OCI-LY7 (cell line): ENCODE results near the gene CIAPIN1. TPM values are rescaled to one million over a fixed set of nuclear protein-coding genes. Genes with fewer than 3 reads are reported as not detected.

Source experiments
- BruUV-seq: library from RNA; stranded (reverse); fragments of 400-500 nt; replicated peaks from 2 replicates; lab custom pipeline; 2021; lab: Mats Ljungman, UMichigan
- CTCF ChIA-PET: fragments of 300-600 bp; sonication (Branson Sonifier 250); formaldehyde crosslinking; loops from one replicate; lab custom pipeline; 2022; ENCODE audit warnings: antibody characterized with exemption; ENCODE audit not compliant: unreplicated experiment; lab: Charles Lee
- POLR2A ChIA-PET: fragments of 300-600 bp; sonication (Branson Sonifier 250); formaldehyde crosslinking; loops from one replicate; lab custom pipeline; 2022; ENCODE audit warnings: antibody characterized with exemption; lab: Charles Lee
- DNase-seq: peaks from one replicate; pipeline ENCODE4 v3.0.0-alpha.2; 2015; ENCODE audit warnings: low spot score
- H2AFZ ChIP-seq: fragments of 200-600 bp; sonication (generic), shearing (Covaris generic); 2 replicates; pipeline ENCODE4 v1.6.1; 2014; ENCODE audit warnings: mild to moderate bottlenecking, antibody characterized with exemption, low read length, moderate library complexity
- H3K27ac ChIP-seq: fragments of 200-600 bp; sonication (generic); 2 replicates; pipeline ENCODE4 v1.5.1; 2014; ENCODE audit warnings: mixed run types, low read depth, mild to moderate bottlenecking, moderate library complexity, low read length, inconsistent platforms; ENCODE audit not compliant: poor library complexity, severe bottlenecking
- H3K36me3 ChIP-seq: fragments of 200-600 bp; sonication (generic); 2 replicates; pipeline ENCODE4 v1.6.1; 2014; ENCODE audit warnings: mild to moderate bottlenecking, antibody characterized with exemption, low read length, moderate library complexity, mixed read lengths; ENCODE audit not compliant: insufficient read depth
- H3K4me1 ChIP-seq: fragments of 200-600 bp; sonication (generic); 2 replicates; pipeline ENCODE4 v1.5.1; 2014; ENCODE audit warnings: mild to moderate bottlenecking, low read length; ENCODE audit not compliant: insufficient read depth, poor library complexity, severe bottlenecking
- H3K4me2 ChIP-seq: fragments of 200-600 bp; sonication (generic); 2 replicates; pipeline ENCODE4 v1.6.1; 2014; ENCODE audit warnings: mild to moderate bottlenecking, low read length
- H3K4me3 ChIP-seq: fragments of 200-600 bp; sonication (generic); 2 replicates; pipeline ENCODE4 v1.5.1; 2014; ENCODE audit warnings: mild to moderate bottlenecking, low read depth, low read length; ENCODE audit not compliant: poor library complexity, severe bottlenecking
- H3K79me2 ChIP-seq: fragments of 200-600 bp; sonication (generic); 2 replicates; pipeline ENCODE4 v1.6.1; 2016; ENCODE audit warnings: low read depth, mild to moderate bottlenecking, low read length, moderate library complexity, mixed read lengths; ENCODE audit not compliant: insufficient read depth
- H3K9me2 ChIP-seq: fragments of 200-600 bp; sonication (generic); 2 replicates; pipeline ENCODE4 v1.6.1; 2016; ENCODE audit warnings: mild to moderate bottlenecking, low read length, mixed read lengths; ENCODE audit not compliant: insufficient read depth
- H3K9me3 ChIP-seq: fragments of 200-600 bp; sonication (generic); 2 replicates; pipeline ENCODE4 v1.6.1; 2014; ENCODE audit warnings: mild to moderate bottlenecking, mixed run types, low read length, mixed read lengths
- H4K20me1 ChIP-seq: fragments of 200-600 bp; sonication (generic); 2 replicates; pipeline ENCODE4 v1.6.1; 2014; ENCODE audit warnings: mild to moderate bottlenecking, antibody characterized with exemption, low read length, moderate library complexity, mixed read lengths; ENCODE audit not compliant: insufficient read depth
- EZH2phosphoT487 ChIP-seq: fragments of 200-600 bp; sonication (generic); IDR thresholded peaks from 2 replicates; pipeline ENCODE4 v1.6.1; 2018; ENCODE audit warnings: low read depth, borderline replicate concordance, mild to moderate bottlenecking, mixed run types, antibody characterized with exemption, low read length, moderate library complexity, mixed read lengths
- intact Hi-C: fragments of 100-400 bp; cut with micrococcal nuclease; formaldehyde crosslinking; loops from one replicate; pipeline ENCODE4 v1.10.0; 2022; ENCODE audit not compliant: unreplicated experiment
- total RNA-seq, 2 experiments: library from RNA; depleted of rRNA in 1 of 2; stranded (reverse); fragments of >200 nt in 1 of 2; shearing (Covaris generic) in 1 of 2; gene quantifications; 2 replicates each; pipeline ENCODE4 v1.2.3, GENCODE V29; 2014 to 2022
- TF ChIP-seq, protein P1 (sequence below): fragments of 200-600 bp; sonication (generic); conservative IDR thresholded peaks from 2 replicates; pipeline ENCODE4 v1.5.1; 2014; ENCODE audit warnings: mild to moderate bottlenecking, antibody characterized with exemption, low read length, moderate library complexity, mixed read lengths

Gene CIAPIN1
- total RNA-seq, 2 experiments from 2014 or later, result 47.7 to 58.9 TPM

DNA sequence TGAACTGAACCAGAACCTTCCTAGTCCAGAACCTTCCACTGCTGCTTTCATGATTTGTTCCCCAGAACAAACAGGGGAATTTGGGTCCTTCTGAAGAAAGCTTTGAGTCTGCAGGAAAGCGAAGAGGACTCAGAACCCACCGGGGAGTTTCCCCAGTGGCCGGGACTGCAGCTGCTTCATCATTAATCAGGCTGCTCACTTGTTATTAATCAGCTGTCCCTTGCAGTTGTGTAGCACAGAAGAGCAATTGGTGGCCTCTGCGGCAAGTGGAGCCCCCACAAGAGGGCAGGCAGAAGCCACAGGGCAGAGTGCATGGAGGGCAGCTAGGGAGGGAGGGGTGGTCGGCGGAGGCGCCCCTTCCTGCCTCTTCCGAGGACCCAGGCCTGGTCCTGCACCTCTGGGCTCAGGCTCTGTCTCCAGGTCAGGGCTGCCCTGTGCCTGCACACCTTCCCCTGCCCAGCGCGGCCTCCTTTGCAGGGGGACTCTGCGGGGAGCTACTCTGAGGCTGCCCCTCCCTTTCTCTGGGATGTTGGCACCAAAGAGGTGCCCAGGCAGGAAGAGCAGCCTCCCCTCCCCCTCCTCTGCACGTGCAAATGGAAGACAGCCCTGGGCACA lies 35.7 kb downstream of the CIAPIN1 start:
- CTCF ChIA-PET, result interaction anchor here (0.5 kb wide), 1 partner anchor 130 kb away, joined by 4 read pairs; no protein-coding TSS in a partner anchor
- no peak overlapping the region for H3K4me2 ChIP-seq
- POLR2A ChIA-PET, result no interaction called here
- no peaks in the 10 kb centered on the region for H3K9me2 ChIP-seq
- H2AFZ ChIP-seq, result no peak overlapping the region
- no peak for DNase-seq
- H3K4me1 ChIP-seq, result peaks cover 21% of the 10 kb centered on the region
- intact Hi-C loops, result loop anchor here (10.0 kb wide), 2 partner anchors 227 to 233 kb away; partner anchors contain the start of genes PSME3IP1 and RSPRY1
- no peak overlapping the region for H3K27ac ChIP-seq
- TF ChIP-seq, protein P1, sequence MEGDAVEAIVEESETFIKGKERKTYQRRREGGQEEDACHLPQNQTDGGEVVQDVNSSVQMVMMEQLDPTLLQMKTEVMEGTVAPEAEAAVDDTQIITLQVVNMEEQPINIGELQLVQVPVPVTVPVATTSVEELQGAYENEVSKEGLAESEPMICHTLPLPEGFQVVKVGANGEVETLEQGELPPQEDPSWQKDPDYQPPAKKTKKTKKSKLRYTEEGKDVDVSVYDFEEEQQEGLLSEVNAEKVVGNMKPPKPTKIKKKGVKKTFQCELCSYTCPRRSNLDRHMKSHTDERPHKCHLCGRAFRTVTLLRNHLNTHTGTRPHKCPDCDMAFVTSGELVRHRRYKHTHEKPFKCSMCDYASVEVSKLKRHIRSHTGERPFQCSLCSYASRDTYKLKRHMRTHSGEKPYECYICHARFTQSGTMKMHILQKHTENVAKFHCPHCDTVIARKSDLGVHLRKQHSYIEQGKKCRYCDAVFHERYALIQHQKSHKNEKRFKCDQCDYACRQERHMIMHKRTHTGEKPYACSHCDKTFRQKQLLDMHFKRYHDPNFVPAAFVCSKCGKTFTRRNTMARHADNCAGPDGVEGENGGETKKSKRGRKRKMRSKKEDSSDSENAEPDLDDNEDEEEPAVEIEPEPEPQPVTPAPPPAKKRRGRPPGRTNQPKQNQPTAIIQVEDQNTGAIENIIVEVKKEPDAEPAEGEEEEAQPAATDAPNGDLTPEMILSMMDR, result no peak
- no peak for TF ChIP-seq EZH2phosphoT487
- no peaks in the 10 kb centered on the region for H3K79me2 ChIP-seq
- no peaks in the 10 kb centered on the region for H4K20me1 ChIP-seq
- H3K9me3 ChIP-seq, result no peaks in the 10 kb centered on the region
- no peak overlapping the region for H3K4me3 ChIP-seq
- BruUV-seq, result no TSS peak
- no peaks in the 10 kb centered on the region for H3K36me3 ChIP-seq

DNA sequence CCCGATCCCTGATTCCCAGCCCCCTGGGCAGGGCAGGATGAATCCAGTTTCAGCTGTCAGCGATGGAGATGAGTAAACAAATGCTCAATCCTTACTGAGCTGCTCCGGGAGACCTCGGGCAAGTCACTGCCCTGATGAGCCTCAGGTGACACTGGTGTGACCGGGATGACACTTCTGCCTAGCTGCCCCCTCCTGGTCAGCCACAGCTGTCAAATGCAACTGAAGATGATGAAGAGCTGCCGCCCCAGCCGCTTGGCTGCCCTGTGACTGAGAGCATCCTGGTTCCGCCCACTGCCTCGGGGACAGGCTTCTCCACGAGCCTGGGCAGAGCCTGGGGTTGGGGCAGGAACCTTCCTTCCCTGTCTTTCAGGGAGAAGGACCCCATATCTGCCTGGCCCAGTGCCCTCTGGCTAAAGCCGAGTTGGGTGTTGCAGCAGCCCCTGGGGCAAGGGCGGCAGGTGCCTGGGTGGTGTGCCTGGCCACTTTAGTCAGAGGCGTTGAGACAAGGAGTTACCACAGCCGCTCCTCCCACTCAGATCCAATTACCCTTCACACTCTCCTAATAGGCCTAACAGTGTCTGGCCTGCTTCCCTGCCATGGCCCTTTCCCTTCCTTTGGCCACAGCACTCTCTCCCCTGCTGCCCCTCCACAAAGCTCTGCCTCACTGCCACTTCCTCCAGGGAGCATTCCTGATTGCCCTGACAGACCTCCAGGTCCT lies 37.2 kb downstream of the CIAPIN1 start:
- intact Hi-C loops, result loop anchor here (10.0 kb wide), 2 partner anchors 225 to 235 kb away; partner anchors contain the start of genes PSME3IP1 and RSPRY1
- no peaks in the 10 kb centered on the region for H3K79me2 ChIP-seq
- H3K27ac ChIP-seq, result no peak overlapping the region
- TF ChIP-seq EZH2phosphoT487, result no peak
- TF ChIP-seq, protein P1, result no peak
- no peak overlapping the region for H2AFZ ChIP-seq
- no peak for DNase-seq
- no peak overlapping the region for H3K4me2 ChIP-seq
- ChIA-PET CTCF (no interaction called here), POLR2A (interaction anchor here (0.6 kb wide), 1 partner anchor 35 kb away, joined by 3 read pairs; no protein-coding TSS in a partner anchor)
- H3K4me1 ChIP-seq, result peaks cover 19% of the 10 kb centered on the region
- no peaks in the 10 kb centered on the region for H3K9me3 ChIP-seq
- H4K20me1 ChIP-seq, result no peaks in the 10 kb centered on the region
- H3K9me2 ChIP-seq, result no peaks in the 10 kb centered on the region
- H3K36me3 ChIP-seq, result no peaks in the 10 kb centered on the region
- H3K4me3 ChIP-seq, result no peak overlapping the region
- BruUV-seq, result no TSS peak
